HG03025 (cell line): ENCODE data around the gene SLC6A2.
"Not testable (repeated sequence)": the region's sequence is repeated elsewhere in the genome, so short reads cannot be mapped to it uniquely, and the experiment has no call there.

Source experiments
- ATAC-seq: cut with Tn5 transposase; IDR thresholded peaks from one replicate; pipeline ENCODE4 v1.9.1; 2021; ENCODE audit warnings: mild to moderate bottlenecking, moderate library complexity; ENCODE audit not compliant: unreplicated experiment, low FRiP score

SLC6A2 gene

GRCh38 chr16:55753145-55753631 lies 97.4 kb downstream of the SLC6A2 start:
- not testable (repeated sequence) for ATAC-seq
